IPS-NIHi7 (cell line): ENCODE data around the gene CREB5.

Source experiments
- DNase-seq: peaks from one replicate; pipeline ENCODE4 v3.0.0; 2012; ENCODE audit warnings: mixed read lengths; ENCODE audit errors: extremely low spot score

CREB5 gene

DNA sequence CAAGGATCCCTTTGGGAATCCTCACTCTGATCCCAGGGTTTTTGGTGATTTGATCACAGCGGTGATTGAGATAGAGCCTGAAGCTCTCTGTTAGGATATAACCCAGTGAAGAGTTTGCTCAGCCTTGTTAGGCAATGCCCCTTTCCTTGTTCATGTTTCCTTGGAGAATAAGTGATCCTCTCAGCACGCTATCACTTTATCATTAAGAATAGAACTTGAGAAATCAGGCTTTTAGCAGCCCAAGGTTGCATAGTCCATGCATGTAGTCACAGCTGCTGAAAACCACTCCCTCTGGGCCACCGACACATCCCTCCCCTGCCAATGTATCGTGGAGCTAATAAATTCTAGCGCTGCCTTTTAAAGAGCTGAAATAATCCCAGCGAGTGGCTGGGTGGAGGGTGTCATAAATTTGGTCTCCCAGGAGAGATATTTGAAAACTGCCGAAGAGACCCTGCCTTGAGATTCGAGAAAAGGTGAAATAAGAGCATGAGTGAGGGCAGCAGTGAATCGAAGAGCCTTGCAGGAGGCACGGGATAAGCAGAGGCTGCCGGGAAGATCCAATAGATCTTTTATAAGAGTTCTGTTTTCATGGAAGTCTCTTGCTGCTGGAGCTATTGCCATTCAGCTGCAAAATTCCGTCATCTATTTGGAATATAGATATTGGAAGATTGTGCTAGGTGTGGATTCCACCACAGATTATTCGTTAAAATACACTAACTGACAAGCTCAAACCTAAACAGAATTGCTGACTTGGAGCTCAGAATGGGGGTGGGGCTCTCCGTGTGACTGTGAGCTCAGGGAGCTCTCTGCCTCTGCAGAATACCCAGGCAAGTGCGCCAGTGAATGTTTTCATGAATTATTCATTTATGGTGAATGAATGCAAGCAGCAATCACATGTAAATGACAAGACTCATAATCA lies 296.0 kb downstream of the CREB5 start:
- peak; percentile 37 for DNase-seq

DNA sequence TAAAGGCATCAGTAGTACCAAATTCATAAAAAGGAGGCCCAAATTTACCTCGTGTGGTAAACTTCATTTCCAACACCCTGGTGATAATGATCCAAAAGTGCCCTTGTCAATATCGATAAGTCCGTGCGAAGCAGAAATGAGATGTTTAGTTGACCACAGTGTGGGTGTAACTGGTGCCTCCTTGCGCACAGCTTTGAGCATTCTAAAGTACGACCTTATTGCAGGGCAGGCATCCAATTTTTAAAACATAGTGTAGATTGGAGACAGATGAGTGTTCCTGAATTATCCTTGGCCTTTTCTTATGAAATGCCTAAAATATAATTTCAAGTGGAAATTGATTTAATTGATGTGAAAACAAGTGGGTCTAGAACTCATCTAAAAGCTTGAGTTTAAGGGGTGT lies 297.4 kb downstream of the CREB5 start:
- no peak for DNase-seq

DNA sequence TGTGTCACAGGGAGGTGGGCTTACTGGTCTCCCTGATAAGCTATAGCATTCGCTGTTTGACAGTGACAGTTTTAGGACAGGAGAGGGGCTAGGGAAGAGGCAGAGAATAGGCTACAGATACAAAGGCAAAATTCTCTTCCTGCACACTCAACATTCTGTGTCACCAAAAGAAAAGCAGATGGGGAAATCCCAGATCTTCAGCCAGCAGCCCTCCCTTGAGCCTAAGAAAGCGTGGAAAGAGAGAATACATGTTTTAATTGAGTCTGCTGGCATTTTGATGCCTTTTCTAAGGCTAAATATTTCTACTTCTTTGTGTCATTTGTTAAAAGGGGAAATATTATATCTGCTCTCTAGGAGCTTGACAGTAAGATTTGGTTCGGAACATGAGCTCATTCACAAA lies 298.8 kb downstream of the CREB5 start:
- DNase-seq = no peak

DNA sequence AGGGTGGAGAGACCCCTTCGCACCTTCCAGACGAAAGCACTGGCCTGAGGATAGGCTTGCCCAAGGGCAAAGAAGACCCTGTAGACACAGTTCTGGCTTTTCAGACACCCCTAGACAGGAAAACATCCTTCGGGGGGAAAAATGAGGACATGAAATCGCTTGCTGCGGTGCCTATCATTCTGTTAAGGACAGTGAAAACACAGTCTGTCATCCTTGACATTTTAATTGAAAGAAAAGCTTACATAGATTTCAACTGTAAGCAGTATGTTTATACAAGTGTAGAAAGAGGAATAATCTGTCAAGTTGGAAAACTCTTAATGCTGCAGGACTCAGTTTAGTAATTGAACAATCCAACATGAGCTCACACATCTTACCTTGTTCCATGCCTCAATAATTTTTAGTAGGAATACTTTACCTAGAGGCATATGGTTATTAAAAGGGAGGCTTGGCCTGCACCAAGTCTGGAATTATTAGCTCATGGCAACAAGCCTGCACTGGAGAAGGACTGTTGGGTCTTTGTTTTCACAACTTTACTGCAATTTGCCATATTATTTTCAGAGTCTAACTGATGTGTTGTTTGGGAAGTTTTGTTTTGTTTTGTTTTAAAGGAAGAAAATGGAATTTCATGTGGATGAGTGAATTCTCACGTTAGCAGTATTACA lies 302.3 kb downstream of the CREB5 start:
- no peak for DNase-seq

DNA sequence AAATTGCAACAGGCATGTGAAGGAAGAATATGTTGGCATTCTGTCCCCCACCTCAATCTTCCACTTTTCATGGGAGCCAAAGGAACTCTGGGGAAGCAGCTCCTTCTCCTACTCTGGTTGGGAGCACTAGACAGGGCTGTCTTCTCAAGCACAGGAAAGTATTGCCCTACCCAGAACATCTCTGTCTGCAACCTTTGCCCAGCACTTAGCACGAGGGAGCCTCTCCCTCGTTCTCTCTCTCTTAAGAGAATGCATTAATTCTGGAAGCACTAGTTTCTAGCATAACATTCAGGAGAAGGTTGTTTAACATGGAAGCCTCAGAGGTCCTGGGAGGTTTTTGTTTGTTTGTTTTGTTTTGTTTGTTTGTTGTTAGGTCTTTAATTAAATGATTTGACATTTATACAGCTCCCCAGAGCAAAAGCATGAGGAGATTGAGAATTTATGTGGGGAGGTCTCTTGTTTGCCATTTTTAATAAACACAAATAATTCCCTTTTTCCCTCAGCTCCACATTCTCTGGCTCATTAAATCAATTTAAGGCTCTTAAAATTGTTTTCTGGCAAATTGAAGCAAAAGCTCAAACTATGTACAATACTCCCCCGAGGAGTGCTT lies 305.2 kb downstream of the CREB5 start:
- no peak for DNase-seq

GRCh38 chr7:28718055-28718481 lies 305.8 kb downstream of the CREB5 start:
- DNase-seq = no peak

GRCh38 chr7:28718545-28718944 lies 306.2 kb downstream of the CREB5 start:
- DNase-seq = no peak

DNA sequence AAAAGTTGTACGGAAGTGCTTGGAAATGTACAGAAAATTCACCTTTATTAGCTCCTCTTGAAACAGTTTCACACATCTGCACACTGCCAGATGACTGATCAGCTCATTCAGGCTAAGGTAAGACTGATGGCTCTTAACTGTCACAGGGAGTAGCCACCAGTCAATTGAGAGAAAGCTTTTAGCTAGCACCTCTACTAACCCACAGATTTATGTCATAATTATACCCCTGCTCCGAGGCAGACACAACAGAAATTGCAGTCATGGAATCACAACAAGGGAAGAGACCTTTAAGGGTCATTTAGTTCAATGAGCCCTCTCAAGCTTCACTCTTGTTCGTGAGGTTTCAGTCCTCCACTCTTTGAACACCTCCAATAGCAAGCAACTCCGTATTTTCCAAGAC lies 310.4 kb downstream of the CREB5 start:
- DNase-seq = no peak

- DNase-seq = no peak
These were observed 311.0 kb downstream of the CREB5 start for GRCh38 chr7:28723336-28723735.

- no peak for DNase-seq
These were observed 312.2 kb downstream of the CREB5 start for GRCh38 chr7:28724563-28724962.

DNA sequence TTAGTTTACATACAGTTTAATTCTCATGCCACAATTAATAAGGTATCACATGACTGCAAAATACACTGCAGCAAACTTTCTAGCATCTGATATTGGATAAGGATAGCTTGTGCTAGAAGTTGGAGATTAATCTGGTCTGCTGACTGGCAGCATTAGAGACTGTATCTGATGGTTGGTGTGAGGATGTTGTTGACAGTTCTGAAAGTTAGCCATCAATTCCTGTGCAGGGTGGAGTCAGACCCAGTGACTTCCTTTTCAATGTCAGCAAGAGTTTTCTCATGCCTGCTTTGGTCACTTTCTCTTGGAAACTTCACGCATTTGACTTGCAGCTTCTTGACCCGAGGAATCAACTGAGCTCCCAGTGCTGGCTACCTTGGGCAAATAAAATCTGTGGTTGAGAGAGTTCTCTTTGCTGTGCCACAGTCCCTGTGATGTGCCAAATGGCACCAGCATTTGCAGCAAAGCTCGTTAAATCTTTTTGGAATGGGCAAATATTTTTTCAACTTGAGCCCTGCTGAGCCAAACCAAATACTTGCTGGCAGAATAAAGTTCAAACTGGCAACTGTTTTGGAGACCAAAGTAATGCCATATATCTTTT lies 312.8 kb downstream of the CREB5 start:
- no peak for DNase-seq

DNA sequence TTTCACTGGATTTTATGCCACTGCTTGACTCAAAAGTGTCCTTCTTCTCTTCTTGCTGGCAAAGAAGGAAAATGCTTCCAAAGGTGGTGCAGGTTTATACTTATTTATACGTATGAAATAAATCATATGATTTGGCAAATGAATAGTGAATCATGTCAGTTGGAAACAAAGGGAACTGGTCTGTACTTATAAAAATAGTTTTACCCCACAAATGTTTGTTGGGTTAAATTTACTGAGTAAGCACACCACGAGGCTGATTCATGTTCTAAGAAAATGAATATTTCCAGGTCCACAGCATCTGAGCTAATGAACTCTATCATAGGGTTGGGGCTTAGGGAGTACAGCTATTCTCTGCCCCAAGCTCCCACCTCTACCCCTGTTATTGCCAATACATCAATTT lies 313.6 kb downstream of the CREB5 start:
- no peak for DNase-seq

DNA sequence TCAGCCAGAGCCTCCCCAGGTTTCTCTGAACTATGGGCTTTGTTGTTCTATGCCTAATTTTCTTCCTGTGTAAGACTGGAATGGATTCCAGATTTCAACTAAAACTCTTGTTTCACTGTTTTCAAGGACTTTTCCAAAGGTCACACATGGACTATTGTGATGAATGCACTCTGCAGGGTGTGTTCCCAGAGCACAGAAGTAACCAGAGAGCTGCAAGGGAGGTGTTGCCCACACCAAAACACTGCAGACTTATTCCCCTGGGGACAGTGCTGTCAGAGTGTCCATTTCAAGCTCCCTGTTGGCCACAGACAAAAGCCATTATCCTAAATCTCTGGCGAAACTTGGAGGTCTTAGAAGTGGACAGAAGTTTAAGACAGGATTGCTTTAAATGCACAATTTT lies 314.2 kb downstream of the CREB5 start:
- DNase-seq = no peak

DNA sequence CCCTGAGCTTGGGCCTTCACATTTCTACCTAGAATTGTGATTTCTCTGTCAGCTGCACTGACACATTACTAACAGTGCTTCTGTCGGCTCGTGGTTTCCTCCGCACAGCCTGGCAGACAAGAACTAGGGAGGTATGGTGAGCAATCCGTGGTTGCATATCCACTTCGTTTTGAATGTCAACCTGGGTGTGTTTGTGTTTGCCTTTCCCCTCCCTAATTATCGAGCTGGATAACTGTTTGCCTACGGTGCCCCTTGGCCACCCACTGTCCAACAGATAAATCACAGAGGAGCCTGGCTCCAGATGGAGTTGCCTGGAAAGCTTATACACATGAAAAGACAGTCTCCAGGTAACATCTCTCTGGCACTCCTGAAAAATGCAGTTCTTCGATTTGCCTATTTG lies 317.0 kb downstream of the CREB5 start:
- DNase-seq = no peak

DNA sequence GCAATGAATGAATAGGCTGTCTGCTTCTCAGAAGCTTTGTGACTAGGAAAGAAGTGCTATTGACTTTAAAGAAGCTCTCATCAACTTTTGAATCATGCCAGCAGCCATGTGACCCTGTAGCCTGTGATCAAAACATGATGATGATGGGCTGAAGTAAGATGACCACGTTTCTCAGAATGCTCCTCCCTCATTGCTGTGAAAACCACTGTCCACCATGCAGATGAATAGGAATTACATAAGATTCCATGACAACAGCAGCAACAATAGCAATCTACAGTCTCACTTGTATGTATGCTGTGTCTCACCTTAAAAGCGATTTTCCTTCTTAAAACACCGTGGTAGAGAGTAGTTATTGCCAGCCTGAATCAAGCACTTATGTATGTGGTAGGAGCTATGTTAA lies 317.4 kb downstream of the CREB5 start:
- no peak for DNase-seq

- no peak for DNase-seq
These were observed 318.9 kb downstream of the CREB5 start for GRCh38 chr7:28731092-28731658.

DNA sequence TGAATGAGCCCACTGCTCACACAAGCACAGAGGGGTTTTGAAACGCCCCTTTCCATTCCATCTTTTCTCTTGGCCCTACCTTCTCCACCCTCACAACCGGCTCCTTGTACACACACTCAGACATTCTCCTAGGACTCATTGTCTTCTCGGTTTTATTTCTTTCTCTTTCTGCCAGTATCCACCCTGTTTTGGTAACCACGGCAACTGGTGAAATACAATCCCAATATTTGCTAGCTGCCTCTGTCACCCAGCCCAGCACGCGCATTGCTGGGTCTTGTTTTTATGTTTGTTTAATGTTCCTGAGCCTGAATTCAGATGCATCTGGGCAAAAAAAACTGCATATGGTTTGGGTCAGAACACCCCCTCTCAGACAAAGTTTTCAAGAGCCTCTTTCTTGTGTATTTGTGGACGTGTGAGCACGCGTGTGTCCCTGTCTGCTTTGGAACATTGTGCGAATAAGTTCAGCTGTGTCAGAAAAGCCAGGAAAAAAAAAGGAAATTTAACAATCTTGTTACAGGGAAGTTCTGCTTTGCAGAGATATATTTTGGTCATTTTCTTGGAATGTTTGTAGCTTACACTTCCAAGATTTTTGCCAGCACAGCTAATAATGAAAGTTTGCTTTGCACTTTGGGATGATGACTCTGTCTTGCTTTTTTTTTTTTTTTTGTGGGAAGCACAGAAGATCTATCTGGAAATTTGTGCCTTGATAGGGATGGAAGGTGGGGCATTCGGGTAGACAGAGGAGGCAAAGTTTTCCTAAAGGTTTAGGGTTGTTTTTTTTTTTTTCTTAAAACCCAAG lies 320.0 kb downstream of the CREB5 start:
- no peak for DNase-seq

GRCh38 chr7:28733035-28733434 lies 320.7 kb downstream of the CREB5 start:
- no peak for DNase-seq

DNA sequence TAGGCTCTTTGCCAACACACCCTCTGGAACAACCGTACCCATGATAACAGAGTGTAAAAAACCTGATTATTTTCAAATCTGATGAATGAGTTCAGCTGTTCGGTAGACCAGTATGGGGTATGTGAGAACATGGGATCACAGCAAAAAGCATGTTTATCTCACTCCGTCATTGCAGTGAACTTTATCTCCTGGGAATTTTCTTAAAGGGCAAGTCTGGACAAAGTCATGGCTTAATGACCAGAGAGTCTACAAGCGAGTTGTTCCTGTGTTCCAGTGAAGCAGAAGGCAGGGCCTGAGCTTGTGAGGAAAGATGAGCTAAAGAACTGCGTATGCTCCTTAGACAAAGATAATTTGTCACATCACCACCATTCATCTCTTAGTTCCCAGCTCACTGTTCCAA lies 326.1 kb downstream of the CREB5 start:
- DNase-seq = no peak

GRCh38 chr7:28739128-28739527 lies 326.8 kb downstream of the CREB5 start:
- DNase-seq = no peak

GRCh38 chr7:28739826-28740225 lies 327.5 kb downstream of the CREB5 start:
- no peak for DNase-seq
